Measurements from ENCODE around the gene MLLT10. TPM values are rescaled to one million over a fixed set of nuclear protein-coding genes. Genes with fewer than 3 reads are reported as not detected.

MLLT10 gene
- 10 to 100 TPM; 16.7 to 49.1 (median 30.3) TPM for total RNA-seq
- polyA plus RNA-seq, result 10 to 100 TPM; 15.8 to 30.2 (median 29.3) TPM
- long read RNA-seq, donor 1, partial matches to known transcripts, result 0 of 1 reads
- long read RNA-seq, donor 1, other reads (novel, unspliced or antisense), result 0 of 1 reads
- long read RNA-seq, donor 2, result 0 reads
- long read RNA-seq, donor 3, partial matches to known transcripts, result 11 of 12 reads
- long read RNA-seq, donor 3, other reads (novel, unspliced or antisense), result 0 of 12 reads
- long read RNA-seq, donor 4, partial matches to known transcripts, result 1 of 5 reads
- long read RNA-seq, donor 4, other reads (novel, unspliced or antisense), result 2 of 5 reads
- long read RNA-seq, donor 5, partial matches to known transcripts, result 1 of 3 reads
- long read RNA-seq, donor 5, other reads (novel, unspliced or antisense), result 2 of 3 reads
- long read RNA-seq, donor 6, partial matches to known transcripts, result 0 of 2 reads
- long read RNA-seq, donor 6, other reads (novel, unspliced or antisense), result 1 of 2 reads
- long read RNA-seq, donor 7, partial matches to known transcripts, result 0 of 1 reads
- long read RNA-seq, donor 7, other reads (novel, unspliced or antisense), result 0 of 1 reads
- long read RNA-seq, donor 8, partial matches to known transcripts, result 0 of 1 reads
- long read RNA-seq, donor 8, other reads (novel, unspliced or antisense), result 0 of 1 reads
- long read RNA-seq, donor 9, partial matches to known transcripts, result 0 of 3 reads
- long read RNA-seq, donor 9, other reads (novel, unspliced or antisense), result 0 of 3 reads
- long read RNA-seq, donor 10, result 0 reads

- H3K4me1 ChIP-seq (replicated peaks in 1 of 2), result peaks cover 9 to 50% of the 10 kb centered on the region in 2 donors
- intact Hi-C loops (cut with DNase I), result loop anchor here in 1 of 2 donors (10.0 kb wide), 1 partner anchor 191 kb away; no protein-coding TSS in a partner anchor
- DNase-seq, result peak; percentile 94 to 97 (median 96)
- 0 to 2% (median 1%) methylated on average over 12 to 74 of the region's 74 CpGs for WGBS, 4 donors
- H3K9me3 ChIP-seq (replicated peaks in 1 of 3), result no peaks in the 10 kb centered on the region
- H3K36me3 ChIP-seq (replicated peaks in 1 of 2), result peaks cover 0 to 9% of the 10 kb centered on the region in 2 donors
- H3K27me3 ChIP-seq, result no peaks in the 10 kb centered on the region
- TF ChIP-seq POLR2A (IDR thresholded peaks at IDR 0.05) (peak; percentile 59 to 91), CTCF (IDR thresholded peaks at IDR 0.05) (peak in 4 of 6 experiments; percentile 31 to 64 (median 50))
- peak within 1 kb of the TSS; percentile 83 to 100 (median 96) for H3K27ac ChIP-seq
- H3K4me3 ChIP-seq, result peak within 1 kb of the TSS; percentile 18 to 68 (median 64)
These were observed at the start of gene MLLT10 for GRCh38 chr10:21533467-21534279. Gene MLLT10 (plus strand): TSS chr10:21534232. CDS start chr10:21534645, 413 bp downstream.

GRCh38 chr10:21487416-21488180 is 46.4 kb upstream of the MLLT10 start:
- H3K27ac ChIP-seq, result no peak overlapping the region
- no peaks in the 10 kb centered on the region for H3K36me3 ChIP-seq (replicated peaks in 1 of 2)
- no peak for DNase-seq
- TF ChIP-seq POLR2A (IDR thresholded peaks at IDR 0.05) (no peak), CTCF (IDR thresholded peaks at IDR 0.05) (no peak)
- H3K9me3 ChIP-seq (replicated peaks in 1 of 3), result no peaks in the 10 kb centered on the region
- intact Hi-C loops (cut with DNase I), result no loop called here
- H3K4me1 ChIP-seq (replicated peaks in 1 of 2), result no peaks in the 10 kb centered on the region
- no peak overlapping the region for H3K4me3 ChIP-seq
- 92 to 98% (median 96%) methylated on average over 10 of the region's 10 CpGs for WGBS, 4 donors
- H3K27me3 ChIP-seq, result no peaks in the 10 kb centered on the region

- TF ChIP-seq CTCF (IDR thresholded peaks at IDR 0.05) (no peak), POLR2A (IDR thresholded peaks at IDR 0.05) (no peak)
- intact Hi-C loops (cut with DNase I), result no loop called here
- H3K27me3 ChIP-seq, result no peaks in the 10 kb centered on the region
- WGBS, 4 donors, result 54 to 63% (median 59%) methylated on average over 6 of the region's 6 CpGs
- H3K4me3 ChIP-seq, result no peak overlapping the region
- H3K36me3 ChIP-seq (replicated peaks in 1 of 2), result no peaks in the 10 kb centered on the region
- H3K27ac ChIP-seq, result no peak overlapping the region
- H3K4me1 ChIP-seq (replicated peaks in 1 of 2), result no peaks in the 10 kb centered on the region
- no peak for DNase-seq
- H3K9me3 ChIP-seq (replicated peaks in 1 of 3), result no peaks in the 10 kb centered on the region
These were observed 45.6 kb upstream of the MLLT10 start for GRCh38 chr10:21488246-21488956.

Measured in adrenal gland (tissue), 19 donors.